ENCODE results near the gene MLYCD. TPM values are rescaled to one million over a fixed set of nuclear protein-coding genes. Genes with fewer than 3 reads are reported as not detected.

The MLYCD gene
- polyA plus RNA-seq, 1 donor (not counting 4 experiments of a cell fraction or from before 2014, with no cell fraction given) = 1.2 TPM

DNA sequence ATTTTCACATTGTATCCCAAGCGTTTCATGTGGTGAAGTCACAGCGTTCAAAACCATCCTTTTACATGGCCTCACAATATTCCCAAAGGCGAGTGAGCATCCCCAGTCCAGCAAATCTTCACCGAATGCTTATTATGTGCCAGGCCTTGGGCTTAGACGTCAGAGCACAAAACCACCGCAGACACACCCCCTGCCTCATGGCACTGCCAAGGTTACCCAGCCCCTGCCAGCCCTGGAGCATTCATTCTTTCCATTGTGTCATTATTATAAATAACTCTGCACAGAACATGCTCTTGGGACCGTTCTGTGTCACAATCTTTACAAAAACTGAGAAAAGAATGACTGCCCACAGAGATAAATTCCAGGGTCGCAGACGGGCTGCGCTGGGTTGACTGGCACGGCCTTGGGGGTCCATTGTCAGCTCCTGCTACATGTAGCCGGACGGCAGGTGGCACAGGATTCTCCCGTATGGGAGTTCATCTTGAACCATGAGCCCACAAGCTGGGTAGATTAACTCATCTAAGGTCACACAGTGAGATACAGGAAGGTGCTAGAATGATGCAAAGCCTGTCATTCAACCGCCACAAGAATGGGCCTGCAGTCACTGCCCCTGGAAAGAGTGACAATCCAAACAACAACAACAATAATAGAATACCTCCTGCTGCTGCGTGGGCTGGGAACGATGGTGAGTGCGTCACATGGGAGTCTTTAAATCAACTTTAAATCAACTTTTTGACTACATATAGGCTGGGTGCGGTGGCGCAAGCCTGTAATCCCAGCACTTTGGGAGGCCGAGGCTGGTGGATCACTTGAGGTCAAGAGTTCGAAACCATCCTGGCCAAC, 64.6 kb downstream of the MLYCD start:
- no peak overlapping the region for H2AFZ ChIP-seq (ENCODE audit: control insufficient read depth, low read length)
- no peak overlapping the region for H3K4me3 ChIP-seq (ENCODE audit: control insufficient read depth in 2 of 3, extremely low read depth in 1 of 3, insufficient read depth in 2 of 3, low read depth in 1 of 3, low read length in 3 of 3)
- dilution Hi-C loops (cut with MboI; ENCODE audit: extremely low pct_ligation_motif_present, low sequenced_read_pairs) = no loop called here
- no peaks in the 10 kb centered on the region for H3K9me1 ChIP-seq (ENCODE audit: control insufficient read depth, extremely low read depth, insufficient read depth, low read length)
- no peaks in the 10 kb centered on the region for H4K20me1 ChIP-seq (ENCODE audit: control insufficient read depth, extremely low read depth, insufficient read depth, low read length)
- H3K27me3 ChIP-seq (ENCODE audit: control insufficient read depth, extremely low read depth, insufficient read depth, low read length) = no peaks in the 10 kb centered on the region
- no peaks in the 10 kb centered on the region for H3K9me3 ChIP-seq (ENCODE audit: control insufficient read depth, low read depth, low read length)
- no peak overlapping the region for H3K27ac ChIP-seq (ENCODE audit: control insufficient read depth, insufficient read depth, low read length)
- no peak overlapping the region for H3K9ac ChIP-seq (ENCODE audit: control insufficient read depth, extremely low read depth, insufficient read depth, low read length)
- FAIRE-seq = no peak
- DNase-seq (ENCODE audit: low read depth, low spot score) = no peak
- no peaks in the 10 kb centered on the region for H3K4me1 ChIP-seq (ENCODE audit: control insufficient read depth, extremely low read depth, insufficient read depth, low read length)
- TF ChIP-seq EZH2 (IDR thresholded peaks at IDR 0.05; ENCODE audit: low read length) (no peak), CTCF (optimal IDR thresholded peaks at IDR 0.05 in 1 of 3, IDR thresholded peaks at IDR 0.05 in 1 of 3, conservative IDR thresholded peaks at IDR 0.05 in 1 of 3; ENCODE audit: extremely low read depth in 1 of 3, insufficient read depth in 2 of 3, low read length in 3 of 3) (no peak)
- H3K4me2 ChIP-seq (ENCODE audit: control insufficient read depth, extremely low read depth, insufficient read depth, low read depth, low read length) = no peak overlapping the region
- peaks cover 0 to 26% of the 10 kb centered on the region in 2 experiments for H3K36me3 ChIP-seq (ENCODE audit: control insufficient read depth in 2 of 2, extremely low read depth in 1 of 2, insufficient read depth in 2 of 2, low read length in 2 of 2)
- no peaks in the 10 kb centered on the region for H3K79me2 ChIP-seq (ENCODE audit: control insufficient read depth, insufficient read depth, low read length)

DNA sequence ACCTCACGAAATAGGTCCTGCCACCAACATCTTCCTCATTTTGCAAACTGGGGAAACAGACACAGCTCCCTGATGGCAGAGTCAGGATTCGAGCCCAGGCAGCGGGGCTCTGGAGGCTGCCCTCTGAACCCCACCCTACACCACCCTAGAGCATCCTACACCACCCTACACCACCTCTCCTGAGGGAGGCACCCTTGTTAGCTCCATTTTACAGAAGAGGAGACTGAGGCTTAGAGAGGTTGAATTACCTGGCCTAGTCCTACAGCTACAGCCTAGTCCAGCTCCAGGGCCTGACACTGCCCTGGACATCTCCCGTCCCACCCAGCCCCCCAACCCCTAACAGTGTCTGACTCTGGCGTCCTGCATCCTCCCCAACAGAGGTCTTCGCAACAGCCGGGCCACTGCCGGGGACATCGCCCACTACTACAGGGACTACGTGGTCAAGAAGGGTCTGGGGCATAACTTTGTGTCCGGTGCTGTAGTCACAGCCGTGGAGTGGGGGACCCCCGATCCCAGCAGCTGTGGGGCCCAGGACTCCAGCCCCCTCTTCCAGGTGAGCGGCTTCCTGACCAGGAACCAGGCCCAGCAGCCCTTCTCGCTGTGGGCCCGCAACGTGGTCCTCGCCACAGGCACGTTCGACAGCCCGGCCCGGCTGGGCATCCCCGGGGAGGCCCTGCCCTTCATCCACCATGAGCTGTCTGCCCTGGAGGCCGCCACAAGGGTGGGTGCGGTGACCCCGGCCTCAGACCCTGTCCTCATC, 65.9 kb downstream of the MLYCD start:
- Histone ChIP-seq H3K4me1 (ENCODE audit: control insufficient read depth, extremely low read depth, insufficient read depth, low read length) (no peaks in the 10 kb centered on the region), H3K27ac (ENCODE audit: control insufficient read depth, insufficient read depth, low read length) (no peak overlapping the region), H3K4me3 (ENCODE audit: control insufficient read depth in 2 of 3, extremely low read depth in 1 of 3, insufficient read depth in 2 of 3, low read depth in 1 of 3, low read length in 3 of 3) (no peak overlapping the region), H3K36me3 (ENCODE audit: control insufficient read depth in 2 of 2, extremely low read depth in 1 of 2, insufficient read depth in 2 of 2, low read length in 2 of 2) (peaks cover 0 to 17% of the 10 kb centered on the region in 2 experiments), H3K9me3 (ENCODE audit: control insufficient read depth, low read depth, low read length) (no peaks in the 10 kb centered on the region), H3K27me3 (ENCODE audit: control insufficient read depth, extremely low read depth, insufficient read depth, low read length) (peaks cover 11% of the 10 kb centered on the region), H4K20me1 (ENCODE audit: control insufficient read depth, extremely low read depth, insufficient read depth, low read length) (no peaks in the 10 kb centered on the region), H3K4me2 (ENCODE audit: control insufficient read depth, extremely low read depth, insufficient read depth, low read depth, low read length) (no peak overlapping the region), H3K79me2 (ENCODE audit: control insufficient read depth, insufficient read depth, low read length) (no peaks in the 10 kb centered on the region), H3K9ac (ENCODE audit: control insufficient read depth, extremely low read depth, insufficient read depth, low read length) (no peak overlapping the region), H2AFZ (ENCODE audit: control insufficient read depth, low read length) (no peak overlapping the region), H3K9me1 (ENCODE audit: control insufficient read depth, extremely low read depth, insufficient read depth, low read length) (no peaks in the 10 kb centered on the region)
- dilution Hi-C loops (cut with MboI; ENCODE audit: extremely low pct_ligation_motif_present, low sequenced_read_pairs) = no loop called here
- DNase-seq (ENCODE audit: low read depth, low spot score) (no peak), FAIRE-seq (no peak)
- TF ChIP-seq EZH2 (IDR thresholded peaks at IDR 0.05; ENCODE audit: low read length) (no peak), CTCF (optimal IDR thresholded peaks at IDR 0.05 in 1 of 3, IDR thresholded peaks at IDR 0.05 in 1 of 3, conservative IDR thresholded peaks at IDR 0.05 in 1 of 3; ENCODE audit: extremely low read depth in 1 of 3, insufficient read depth in 2 of 3, low read length in 3 of 3) (no peak)
